ENCODE measurements around the gene SULT1B1. TPM values are rescaled to one million over a fixed set of nuclear protein-coding genes. Genes with fewer than 3 reads are reported as not detected.

Gene SULT1B1
- not detected in 2 replicates for total RNA-seq
- polyA plus RNA-seq = 0.03 and 0.05 TPM in 2 replicates
- polyA plus RNA-seq (2012) = 0.02 and 0.15 TPM in 2 replicates
- polyA minus RNA-seq (ENCODE audit: low replicate concordance) = not detected in 2 replicates

GRCh38 chr4:69760455-69760854 lies at the start of gene SULT1B1:
SULT1B1 (minus strand) TSS chr4:69760620; CDS start chr4:69755217, 5,403 bp downstream.
- Histone ChIP-seq H3K4me3 (replicated peaks in 1 of 4; ENCODE audit: control extremely low read depth in 1 of 4, insufficient read depth in 1 of 4, low read depth in 3 of 4, low read length in 4 of 4) (peak within 1 kb of the TSS in 1 of 4 experiments; percentile 37), H3K27ac (ENCODE audit: insufficient read depth, low read length) (no peak within 1 kb of the TSS), H4K20me1 (ENCODE audit: control insufficient read depth, extremely low read depth, insufficient read depth, low read length) (no peaks in the 10 kb centered on the region), H3K79me2 (ENCODE audit: control insufficient read depth, insufficient read depth, low read length) (no peaks in the 10 kb centered on the region), H3K36me3 (ENCODE audit: control insufficient read depth, insufficient read depth, low read length) (no peaks in the 10 kb centered on the region), H3K9ac (ENCODE audit: insufficient read depth, low read length) (no peak within 1 kb of the TSS), H2AFZ (ENCODE audit: low read length) (peak within 1 kb of the TSS; percentile 41), H3K4me2 (ENCODE audit: extremely low read depth, insufficient read depth, low read length) (peak within 1 kb of the TSS; percentile 13), H3K27me3 (ENCODE audit: control insufficient read depth, insufficient read depth, low read length) (no peaks in the 10 kb centered on the region), H3K9me3 (ENCODE audit: control insufficient read depth, insufficient read depth, low read depth, low read length) (no peaks in the 10 kb centered on the region), H3K4me1 (ENCODE audit: control insufficient read depth, extremely low read depth, insufficient read depth, low read length) (no peaks in the 10 kb centered on the region)
- peak; percentile 56 to 88 for DNase-seq (ENCODE audit: low read depth in 2 of 2)
- no peak for TF ChIP-seq EZH2 (IDR thresholded peaks at IDR 0.05; ENCODE audit: low read length, missing control alignments)
- TF ChIP-seq, protein P1, sequence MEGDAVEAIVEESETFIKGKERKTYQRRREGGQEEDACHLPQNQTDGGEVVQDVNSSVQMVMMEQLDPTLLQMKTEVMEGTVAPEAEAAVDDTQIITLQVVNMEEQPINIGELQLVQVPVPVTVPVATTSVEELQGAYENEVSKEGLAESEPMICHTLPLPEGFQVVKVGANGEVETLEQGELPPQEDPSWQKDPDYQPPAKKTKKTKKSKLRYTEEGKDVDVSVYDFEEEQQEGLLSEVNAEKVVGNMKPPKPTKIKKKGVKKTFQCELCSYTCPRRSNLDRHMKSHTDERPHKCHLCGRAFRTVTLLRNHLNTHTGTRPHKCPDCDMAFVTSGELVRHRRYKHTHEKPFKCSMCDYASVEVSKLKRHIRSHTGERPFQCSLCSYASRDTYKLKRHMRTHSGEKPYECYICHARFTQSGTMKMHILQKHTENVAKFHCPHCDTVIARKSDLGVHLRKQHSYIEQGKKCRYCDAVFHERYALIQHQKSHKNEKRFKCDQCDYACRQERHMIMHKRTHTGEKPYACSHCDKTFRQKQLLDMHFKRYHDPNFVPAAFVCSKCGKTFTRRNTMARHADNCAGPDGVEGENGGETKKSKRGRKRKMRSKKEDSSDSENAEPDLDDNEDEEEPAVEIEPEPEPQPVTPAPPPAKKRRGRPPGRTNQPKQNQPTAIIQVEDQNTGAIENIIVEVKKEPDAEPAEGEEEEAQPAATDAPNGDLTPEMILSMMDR (conservative IDR thresholded peaks at IDR 0.05 in 1 of 2, IDR thresholded peaks at IDR 0.05 in 1 of 2; ENCODE audit: low read depth in 1 of 2, low read length in 2 of 2) = no peak

DNA sequence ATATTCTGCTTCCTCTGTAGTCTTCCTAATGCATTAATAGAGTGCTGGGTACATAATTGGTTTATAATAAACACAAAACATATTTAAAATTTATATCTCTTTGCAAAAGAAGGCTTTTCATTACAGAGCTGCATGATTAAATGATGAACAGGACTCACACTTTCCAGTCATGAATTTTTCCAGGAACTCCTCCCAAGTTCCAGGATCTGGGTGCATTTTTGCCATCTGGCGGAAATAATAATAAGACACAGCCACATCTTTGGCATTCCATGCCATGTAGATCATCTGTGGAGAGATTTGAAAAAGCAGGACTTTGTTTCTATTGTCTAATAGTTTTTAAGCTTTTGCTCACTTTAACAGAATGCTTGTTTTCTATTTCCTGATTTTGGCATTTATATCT lies 40.2 kb upstream of the SULT1B1 start:
- Histone ChIP-seq H3K9me3 (ENCODE audit: control insufficient read depth, insufficient read depth, low read depth, low read length) (no peaks in the 10 kb centered on the region), H3K36me3 (ENCODE audit: control insufficient read depth, insufficient read depth, low read length) (no peaks in the 10 kb centered on the region), H2AFZ (ENCODE audit: low read length) (no peak overlapping the region), H3K27me3 (ENCODE audit: control insufficient read depth, insufficient read depth, low read length) (no peaks in the 10 kb centered on the region), H3K27ac (ENCODE audit: insufficient read depth, low read length) (no peak overlapping the region), H4K20me1 (ENCODE audit: control insufficient read depth, extremely low read depth, insufficient read depth, low read length) (no peaks in the 10 kb centered on the region), H3K9ac (ENCODE audit: insufficient read depth, low read length) (no peak overlapping the region), H3K79me2 (ENCODE audit: control insufficient read depth, insufficient read depth, low read length) (no peaks in the 10 kb centered on the region), H3K4me1 (ENCODE audit: control insufficient read depth, extremely low read depth, insufficient read depth, low read length) (no peaks in the 10 kb centered on the region), H3K4me3 (replicated peaks in 1 of 4; ENCODE audit: control extremely low read depth in 1 of 4, insufficient read depth in 1 of 4, low read depth in 3 of 4, low read length in 4 of 4) (no peak overlapping the region), H3K4me2 (ENCODE audit: extremely low read depth, insufficient read depth, low read length) (no peak overlapping the region)
- DNase-seq (ENCODE audit: low read depth in 2 of 2) = peak in 1 of 2 donors; percentile 64
- TF ChIP-seq EZH2 (IDR thresholded peaks at IDR 0.05; ENCODE audit: low read length, missing control alignments) = no peak
- TF ChIP-seq, protein P1 (conservative IDR thresholded peaks at IDR 0.05 in 1 of 2, IDR thresholded peaks at IDR 0.05 in 1 of 2; ENCODE audit: low read depth in 1 of 2, low read length in 2 of 2) = no peak

- no peaks in the 10 kb centered on the region for H3K36me3 ChIP-seq (ENCODE audit: control insufficient read depth, insufficient read depth, low read length)
- H3K27me3 ChIP-seq (ENCODE audit: control insufficient read depth, insufficient read depth, low read length) = no peaks in the 10 kb centered on the region
- H3K4me2 ChIP-seq (ENCODE audit: extremely low read depth, insufficient read depth, low read length) = no peak overlapping the region
- H4K20me1 ChIP-seq (ENCODE audit: control insufficient read depth, extremely low read depth, insufficient read depth, low read length) = no peaks in the 10 kb centered on the region
- no peaks in the 10 kb centered on the region for H3K9me3 ChIP-seq (ENCODE audit: control insufficient read depth, insufficient read depth, low read depth, low read length)
- H3K4me3 ChIP-seq (replicated peaks in 1 of 4; ENCODE audit: control extremely low read depth in 1 of 4, insufficient read depth in 1 of 4, low read depth in 3 of 4, low read length in 4 of 4) = no peak overlapping the region
- DNase-seq (ENCODE audit: low read depth in 2 of 2) = no peak
- no peaks in the 10 kb centered on the region for H3K4me1 ChIP-seq (ENCODE audit: control insufficient read depth, extremely low read depth, insufficient read depth, low read length)
- H3K27ac ChIP-seq (ENCODE audit: insufficient read depth, low read length) = no peak overlapping the region
- TF ChIP-seq EZH2 (IDR thresholded peaks at IDR 0.05; ENCODE audit: low read length, missing control alignments) = no peak
- TF ChIP-seq, protein P1 (conservative IDR thresholded peaks at IDR 0.05 in 1 of 2, IDR thresholded peaks at IDR 0.05 in 1 of 2; ENCODE audit: low read depth in 1 of 2, low read length in 2 of 2) = no peak
- no peak overlapping the region for H3K9ac ChIP-seq (ENCODE audit: insufficient read depth, low read length)
- H3K79me2 ChIP-seq (ENCODE audit: control insufficient read depth, insufficient read depth, low read length) = no peaks in the 10 kb centered on the region
- no peak overlapping the region for H2AFZ ChIP-seq (ENCODE audit: low read length)
Observed at GRCh38 chr4:69799337-69799736, 38.9 kb upstream of the SULT1B1 start.
